Stimulated activated CD4-positive, alpha-beta T cell treated with anti-CD3 and anti-CD28 coated beads, Interleukin-1b, Interleukin-23, amount 100 ng/mL, for 24 hours (primary cell): ENCODE results near the gene ING5.
A peak's percentile ranks its signal among the peaks of the same experiment; 100 is the strongest.
"Not testable (repeated sequence)": the region's sequence is repeated elsewhere in the genome, so short reads cannot be mapped to it uniquely, and the experiment has no call there.

ENCODE experiments used
- DNase-seq, 4 experiments: peaks; one replicate each; pipeline ENCODE4 v3.0.0-alpha.2; 2020; ENCODE audit warnings: low read depth in 4 of 4, low spot score in 1 of 4

ING5 gene

GRCh38 chr2:241759067-241759807 lies 57.4 kb downstream of the ING5 start:
- DNase-seq, result no peak

DNA sequence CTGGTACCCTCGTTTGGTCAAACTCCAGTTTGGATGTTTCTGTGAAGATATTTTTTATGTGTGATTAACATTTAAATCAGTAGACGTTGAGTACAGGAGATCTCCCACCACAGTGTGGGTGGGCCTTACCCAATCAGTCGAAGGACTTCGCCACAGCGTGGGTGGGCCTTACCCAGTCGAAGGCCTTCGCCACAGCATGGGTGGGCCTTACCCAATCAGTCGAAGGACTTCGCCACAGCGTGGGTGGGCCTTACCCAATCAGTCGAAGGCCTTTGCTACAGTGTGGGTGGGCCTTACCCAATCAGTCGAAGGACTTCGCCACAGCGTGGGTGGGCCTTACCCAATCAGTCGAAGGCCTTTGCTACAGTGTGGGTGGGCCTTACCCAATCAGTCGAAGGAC lies 58.1 kb downstream of the ING5 start:
- not testable (repeated sequence) for DNase-seq

- no peak for DNase-seq
These were observed 58.5 kb downstream of the ING5 start for GRCh38 chr2:241760301-241760771.

- no peak for DNase-seq
These were observed 60.6 kb downstream of the ING5 start for GRCh38 chr2:241762321-241762932.

DNA sequence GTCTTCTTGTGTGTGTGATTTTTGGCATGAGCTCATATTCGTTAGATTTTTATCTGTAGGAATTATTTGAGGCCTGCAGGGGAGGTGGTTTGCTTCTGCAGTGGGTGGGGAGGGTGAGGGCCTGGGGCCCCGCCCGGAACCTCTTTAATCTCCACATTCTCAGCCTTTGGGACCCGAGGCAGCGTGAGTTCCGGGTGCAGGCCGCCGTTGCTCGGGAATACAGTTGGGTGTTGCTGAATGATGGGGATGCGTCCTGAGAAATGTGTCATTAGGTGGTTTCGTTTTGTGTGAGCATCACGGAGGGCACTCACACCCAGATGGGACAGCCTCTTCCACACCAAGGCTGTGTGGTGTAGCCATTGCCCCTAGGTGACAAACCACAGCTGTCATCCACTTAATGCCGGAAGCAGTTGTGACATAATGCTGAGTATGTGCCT lies 61.1 kb downstream of the ING5 start:
- DNase-seq, result peak in 1 of 4 experiments; percentile 24

- DNase-seq, result no peak
These were observed 61.9 kb downstream of the ING5 start for GRCh38 chr2:241763551-241764274.

GRCh38 chr2:241764275-241765241 lies 62.7 kb downstream of the ING5 start:
- no peak for DNase-seq

GRCh38 chr2:241767464-241768250 lies 65.8 kb downstream of the ING5 start:
- DNase-seq, result no peak

DNA sequence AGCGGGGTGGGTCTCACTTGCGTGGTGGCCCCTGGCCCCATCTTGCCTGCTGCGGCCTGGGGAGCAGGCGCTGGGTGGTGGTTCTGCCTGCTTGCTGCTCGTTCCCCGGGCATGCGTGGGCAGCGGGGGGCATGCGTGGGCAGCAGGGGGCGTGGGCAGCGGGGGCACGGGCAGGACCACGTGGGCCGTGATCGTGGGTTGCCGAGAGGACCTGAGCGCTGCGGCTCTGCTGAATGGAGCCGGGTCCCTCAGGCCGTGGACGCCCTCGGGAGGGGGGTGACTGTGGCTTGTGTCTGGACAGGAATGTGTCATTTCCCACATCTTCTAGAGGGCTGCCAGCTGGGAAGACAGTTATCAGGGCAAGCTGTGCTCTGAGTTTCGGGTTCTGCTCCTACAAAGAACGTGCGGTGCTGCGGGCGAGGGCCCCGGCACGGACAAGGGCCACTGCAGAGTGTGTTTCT lies 66.4 kb downstream of the ING5 start:
- no peak for DNase-seq

GRCh38 chr2:241768850-241769249 lies 67.0 kb downstream of the ING5 start:
- DNase-seq, result no peak

DNA sequence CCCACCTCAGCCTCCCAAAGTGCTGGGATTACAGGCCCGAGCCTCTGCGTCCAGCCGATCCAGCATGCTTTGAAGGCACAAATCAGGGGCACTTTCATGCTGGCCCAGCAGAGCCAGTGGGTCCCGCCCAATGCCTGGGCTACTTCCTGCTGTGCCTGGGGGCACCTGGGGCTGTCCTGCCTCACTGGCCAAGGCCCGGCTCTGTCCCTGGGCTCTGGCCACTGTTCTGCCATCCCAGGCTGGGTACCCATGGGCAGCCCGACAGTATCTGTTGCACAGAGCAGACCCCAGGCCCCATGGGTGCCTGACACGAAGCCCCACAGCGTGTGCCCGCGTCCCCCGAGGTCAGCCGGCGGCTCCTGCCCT lies 68.0 kb downstream of the ING5 start:
- no peak for DNase-seq

- DNase-seq, result no peak
These were observed 68.5 kb downstream of the ING5 start for GRCh38 chr2:241770185-241770935.

- DNase-seq, result no peak
These were observed 69.1 kb downstream of the ING5 start for GRCh38 chr2:241770936-241771285.

DNA sequence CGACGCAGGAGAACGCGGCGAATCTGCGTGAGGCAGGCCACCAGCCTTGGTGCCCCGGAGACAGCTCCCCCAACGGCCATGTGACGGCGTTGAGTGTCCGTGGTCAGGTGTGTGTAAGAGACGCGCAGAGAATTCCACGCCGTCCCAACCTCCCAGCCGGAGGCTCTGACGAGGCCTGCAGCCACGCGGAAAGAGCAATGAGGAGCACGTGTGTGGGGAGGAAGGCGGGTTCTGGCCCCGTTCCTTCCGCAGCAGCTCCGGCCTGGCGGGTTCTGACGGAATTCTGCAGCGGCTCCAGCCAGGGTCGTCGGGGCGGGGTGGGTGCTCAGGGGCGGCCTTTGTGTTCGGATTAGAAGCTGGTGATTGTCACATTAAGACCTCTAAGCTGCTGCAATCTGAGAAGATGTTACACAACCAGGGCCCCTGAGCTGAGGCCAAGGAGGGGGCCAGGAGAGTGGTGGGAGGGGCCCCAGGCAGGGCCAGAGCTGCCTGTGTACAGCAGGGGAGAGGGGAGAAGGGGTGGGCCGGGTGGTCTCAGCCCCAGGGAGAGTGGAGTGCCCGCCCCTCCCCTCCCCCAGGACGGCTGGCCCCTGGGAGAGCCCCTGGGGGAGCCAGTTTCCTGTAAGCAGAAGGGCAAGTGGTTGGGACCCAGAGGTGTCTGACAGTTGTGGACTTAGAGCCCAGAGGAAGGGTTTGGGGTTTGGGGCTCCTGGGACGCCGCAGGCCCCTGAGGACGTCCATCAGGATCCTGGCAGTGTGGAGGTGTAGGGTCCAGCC lies 69.6 kb downstream of the ING5 start:
- DNase-seq, result no peak

- DNase-seq, result no peak
These were observed 70.2 kb downstream of the ING5 start for GRCh38 chr2:241772063-241772499.

- no peak for DNase-seq
These were observed 71.9 kb downstream of the ING5 start for GRCh38 chr2:241773511-241774418.

GRCh38 chr2:241774419-241775222 lies 72.8 kb downstream of the ING5 start:
- no peak for DNase-seq
